ENCODE measurements around the gene GRB14. TPM values are rescaled to one million over a fixed set of nuclear protein-coding genes. Genes with fewer than 3 reads are reported as not detected.

Gene GRB14
- total RNA-seq, 3 donors from 2014 or later (not counting 1 experiment from before 2014, with no cell fraction given) = not detected

GRCh38 chr2:164561991-164562390 is 59.3 kb downstream of the GRB14 start:
- no peaks in the 10 kb centered on the region for H3K36me3 ChIP-seq (ENCODE audit: control insufficient read depth, insufficient read depth, low read length)
- intact Hi-C loops (cut with micrococcal nuclease) = no loop called here
- H3K9me3 Mint-ChIP-seq = no peaks in the 10 kb centered on the region

GRCh38 chr2:164561416-164561815 is 59.9 kb downstream of the GRB14 start:
- Histone ChIP-seq H3K27ac (ENCODE audit: low read length) (no peak overlapping the region), H3K4me3 (ENCODE audit: low read length) (no peak overlapping the region), H3K9me3 (ENCODE audit: control insufficient read depth, insufficient read depth, low read length) (no peaks in the 10 kb centered on the region), H3K36me3 (ENCODE audit: control insufficient read depth, insufficient read depth, low read length) (no peaks in the 10 kb centered on the region), H3K27me3 (ENCODE audit: control insufficient read depth, insufficient read depth, low read length) (no peaks in the 10 kb centered on the region), H3K4me1 (ENCODE audit: control insufficient read depth, insufficient read depth, low read length) (no peaks in the 10 kb centered on the region)
- Mint-ChIP-seq H3K27ac (no peak overlapping the region), H3K9me3 (no peaks in the 10 kb centered on the region), H3K27me3 (ENCODE audit: low read depth in 2 of 2) (peaks cover 0 to 3% of the 10 kb centered on the region in 2 donors), H3K4me1 (no peaks in the 10 kb centered on the region), H3K36me3 (no peaks in the 10 kb centered on the region), H3K4me3 (no peak overlapping the region)
- ATAC-seq (no peak), DNase-seq (no peak)
- TF ChIP-seq CTCF (IDR thresholded peaks at IDR 0.05) = no peak
- intact Hi-C loops (cut with micrococcal nuclease) = no loop called here
- WGBS (ENCODE audit: insufficient coverage) = 95% methylated on average over 4 of the region's 4 CpGs

More at GRCh38 chr2:164561991-164562390, 59.3 kb downstream of the GRB14 start:
- Histone ChIP-seq H3K9me3 (ENCODE audit: control insufficient read depth, insufficient read depth, low read length) (no peaks in the 10 kb centered on the region), H3K4me3 (ENCODE audit: low read length) (no peak overlapping the region), H3K27me3 (ENCODE audit: control insufficient read depth, insufficient read depth, low read length) (no peaks in the 10 kb centered on the region), H3K27ac (ENCODE audit: low read length) (no peak overlapping the region), H3K4me1 (ENCODE audit: control insufficient read depth, insufficient read depth, low read length) (no peaks in the 10 kb centered on the region)
- H3K4me1 Mint-ChIP-seq = no peaks in the 10 kb centered on the region
- no peaks in the 10 kb centered on the region for H3K36me3 Mint-ChIP-seq
- DNase-seq (no peak), ATAC-seq (no peak)
- TF ChIP-seq CTCF (IDR thresholded peaks at IDR 0.05) = no peak
- H3K27me3 Mint-ChIP-seq (ENCODE audit: low read depth in 2 of 2) = peaks cover 0 to under 1% of the 10 kb centered on the region in 2 donors
- no peak overlapping the region for H3K4me3 Mint-ChIP-seq
- no peak overlapping the region for H3K27ac Mint-ChIP-seq
- WGBS (ENCODE audit: insufficient coverage) = 63% methylated on average over 2 of the region's 4 CpGs

- intact Hi-C loops (cut with micrococcal nuclease) = no loop called here
- H3K4me3 Mint-ChIP-seq = no peak overlapping the region
- no peaks in the 10 kb centered on the region for H3K4me1 Mint-ChIP-seq
- H3K27me3 Mint-ChIP-seq (ENCODE audit: low read depth in 2 of 2) = peaks cover 0 to 3% of the 10 kb centered on the region in 2 donors
- no peak overlapping the region for H3K27ac ChIP-seq (ENCODE audit: low read length)
- no peaks in the 10 kb centered on the region for H3K36me3 ChIP-seq (ENCODE audit: control insufficient read depth, insufficient read depth, low read length)
- 82% methylated on average over 2 of the region's 2 CpGs for WGBS (ENCODE audit: insufficient coverage)
- DNase-seq (no peak), ATAC-seq (no peak)
- H3K4me1 ChIP-seq (ENCODE audit: control insufficient read depth, insufficient read depth, low read length) = no peaks in the 10 kb centered on the region
- no peaks in the 10 kb centered on the region for H3K9me3 Mint-ChIP-seq
- H3K36me3 Mint-ChIP-seq = no peaks in the 10 kb centered on the region
- H3K27ac Mint-ChIP-seq = no peak overlapping the region
- TF ChIP-seq CTCF (IDR thresholded peaks at IDR 0.05) = no peak
- H3K9me3 ChIP-seq (ENCODE audit: control insufficient read depth, insufficient read depth, low read length) = no peaks in the 10 kb centered on the region
- no peaks in the 10 kb centered on the region for H3K27me3 ChIP-seq (ENCODE audit: control insufficient read depth, insufficient read depth, low read length)
- no peak overlapping the region for H3K4me3 ChIP-seq (ENCODE audit: low read length)
Observed at GRCh38 chr2:164560902-164561301, 60.4 kb downstream of the GRB14 start.

- Histone ChIP-seq H3K9me3 (ENCODE audit: control insufficient read depth, insufficient read depth, low read length) (no peaks in the 10 kb centered on the region), H3K4me1 (ENCODE audit: control insufficient read depth, insufficient read depth, low read length) (no peaks in the 10 kb centered on the region), H3K4me3 (ENCODE audit: low read length) (no peak overlapping the region), H3K36me3 (ENCODE audit: control insufficient read depth, insufficient read depth, low read length) (no peaks in the 10 kb centered on the region), H3K27ac (ENCODE audit: low read length) (no peak overlapping the region), H3K27me3 (ENCODE audit: control insufficient read depth, insufficient read depth, low read length) (no peaks in the 10 kb centered on the region)
- Mint-ChIP-seq H3K27me3 (ENCODE audit: low read depth in 2 of 2) (peaks cover 0 to 3% of the 10 kb centered on the region in 2 donors), H3K36me3 (no peaks in the 10 kb centered on the region), H3K4me3 (no peak overlapping the region), H3K27ac (no peak overlapping the region), H3K4me1 (no peaks in the 10 kb centered on the region), H3K9me3 (no peaks in the 10 kb centered on the region)
- ATAC-seq (no peak), DNase-seq (no peak)
- intact Hi-C loops (cut with micrococcal nuclease) = no loop called here
- peak; percentile 22 for TF ChIP-seq CTCF (IDR thresholded peaks at IDR 0.05)
- WGBS (ENCODE audit: insufficient coverage) = 59% methylated on average over 3 of the region's 4 CpGs
Observed at GRCh38 chr2:164560181-164560792, 61.0 kb downstream of the GRB14 start.
